AML-193 (cell line): ENCODE measurements around the gene ATF7.
A peak's percentile ranks its signal among the peaks of the same experiment; 100 is the strongest.
"Not testable (repeated sequence)": the region's sequence is repeated elsewhere in the genome, so short reads cannot be mapped to it uniquely, and the experiment has no call there.

Source experiments
- DNase-seq, 2 experiments: peaks; one replicate each; lab custom pipeline; 2025; lab: John Stamatoyannopoulos, UW

ATF7 gene

DNA sequence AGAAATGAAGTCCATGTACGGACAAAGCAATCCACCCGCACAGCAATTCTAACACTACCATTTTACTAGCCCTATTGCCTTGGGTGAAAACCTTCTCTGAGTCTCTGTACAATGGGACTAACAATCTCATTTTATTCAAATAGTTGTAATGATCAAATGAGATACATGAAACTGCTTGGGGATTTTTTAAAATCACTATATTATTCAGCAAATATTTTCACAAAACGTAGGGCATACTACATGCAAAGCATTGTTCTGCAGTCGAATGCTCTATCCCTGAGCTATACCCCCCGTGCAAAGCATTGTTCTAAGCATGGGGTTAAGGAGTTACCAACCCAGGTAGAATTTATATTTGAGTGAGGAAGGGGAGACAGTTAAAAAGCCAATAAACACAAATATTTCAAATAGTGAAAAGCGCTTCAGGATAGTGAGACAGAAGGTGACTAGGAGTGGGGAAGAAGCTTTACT is 554 bp upstream of the ATF7 start:
- peak in 1 of 2 experiments; percentile 26 for DNase-seq

DNA sequence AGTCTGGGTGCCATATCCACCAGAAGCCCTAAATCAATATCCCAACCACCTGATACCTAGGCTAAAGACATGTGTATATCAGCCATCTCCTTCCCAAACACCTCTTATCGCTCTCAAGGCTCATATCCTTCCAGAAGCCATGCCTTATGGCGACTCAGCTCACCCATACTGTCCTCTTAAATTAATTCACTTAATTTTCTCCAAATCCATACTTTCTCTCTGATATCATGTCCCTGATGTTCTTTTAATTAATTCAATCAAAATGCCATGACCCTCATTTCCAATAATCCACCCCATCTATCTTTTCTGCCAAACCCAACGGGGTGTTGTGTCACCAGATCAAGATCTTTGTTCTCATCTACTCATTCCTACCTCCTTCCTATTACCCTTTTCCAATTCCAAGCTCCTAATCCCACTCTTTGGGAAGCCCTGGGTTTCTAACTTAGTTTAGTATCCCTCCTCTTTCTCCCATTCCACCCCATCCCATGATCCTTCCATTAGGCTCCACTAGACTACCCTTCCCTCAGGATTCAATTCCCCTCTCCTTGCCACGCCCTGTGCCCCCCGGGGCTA is 723 bp downstream of the ATF7 start:
- no peak for DNase-seq

DNA sequence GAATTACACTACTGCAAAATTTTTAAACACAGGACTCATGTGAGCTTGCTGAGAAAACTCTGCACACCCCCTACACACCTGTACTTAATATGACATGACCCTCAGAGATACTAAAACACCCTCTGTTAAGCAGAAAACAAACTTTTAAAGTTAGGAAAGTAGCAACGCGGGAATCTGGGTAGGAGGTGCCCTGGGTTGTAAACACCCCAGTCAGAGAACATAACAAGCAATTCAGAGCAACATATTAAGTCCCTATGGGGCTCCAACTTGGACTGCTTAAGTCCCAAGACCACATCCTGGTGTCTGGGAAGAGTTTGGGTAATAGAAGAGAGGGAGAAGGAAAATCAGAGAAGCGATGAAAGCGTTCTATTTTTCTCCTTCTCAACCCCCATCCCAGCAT is 1.2 kb downstream of the ATF7 start:
- no peak for DNase-seq

DNA sequence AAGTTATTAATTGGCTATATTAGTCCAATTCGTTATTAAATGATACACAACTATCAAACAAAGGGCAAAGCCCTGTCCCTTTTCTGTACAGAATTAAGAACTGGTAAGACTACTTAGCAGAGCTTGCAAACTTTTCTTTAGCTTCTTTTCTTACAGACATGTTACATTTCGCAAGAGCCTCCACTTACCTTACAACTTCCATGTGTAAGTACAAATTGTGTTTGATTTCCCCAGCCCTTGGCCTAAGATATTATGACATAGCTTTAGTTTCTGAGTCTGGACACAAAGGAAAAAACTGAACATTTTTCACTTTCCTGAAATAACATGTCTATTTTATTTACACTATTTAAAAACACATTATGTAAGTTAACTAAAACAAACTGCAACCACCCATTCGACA is 1.7 kb downstream of the ATF7 start:
- DNase-seq, result peak; percentile 37 to 51

DNA sequence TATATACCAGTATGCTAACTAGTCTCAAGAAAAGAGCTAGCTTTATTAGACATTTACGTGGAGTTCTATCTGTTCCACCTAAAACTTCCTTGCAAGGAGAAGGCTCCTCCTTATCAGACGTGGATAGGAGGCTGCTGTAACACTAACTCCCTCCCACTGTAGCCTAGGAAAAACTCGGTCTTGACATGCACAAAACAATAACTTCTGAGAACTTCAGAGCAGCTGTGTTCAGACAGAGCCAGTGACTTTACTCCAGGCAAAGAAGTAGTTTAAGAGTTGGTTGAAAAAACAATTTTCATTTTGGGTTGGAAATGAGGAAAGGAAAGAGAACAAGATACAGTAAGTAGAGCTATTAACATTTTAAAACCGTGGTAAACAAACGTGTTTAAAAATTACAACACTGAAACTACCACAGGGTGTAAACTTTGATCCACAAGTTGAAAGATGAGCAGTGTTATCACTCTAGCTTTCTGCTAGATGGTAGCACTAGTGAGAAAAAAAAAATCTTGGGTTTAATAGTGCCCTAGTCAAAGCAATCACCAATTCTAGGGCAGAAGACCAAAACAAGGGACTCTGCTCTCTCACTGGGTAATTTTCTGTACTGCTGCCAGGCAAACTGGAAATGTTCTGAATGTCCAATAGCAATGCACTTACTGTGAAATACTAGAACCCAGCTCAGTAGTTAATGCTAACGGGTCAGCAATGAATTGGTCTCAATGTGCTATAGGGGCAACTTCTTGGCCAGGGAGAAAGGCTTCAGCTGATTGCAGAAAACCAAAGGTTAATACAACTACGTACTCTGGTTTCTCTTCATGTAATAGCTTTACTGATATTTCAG is 2.4 kb downstream of the ATF7 start:
- DNase-seq, result peak in 1 of 2 experiments; percentile 13

DNA sequence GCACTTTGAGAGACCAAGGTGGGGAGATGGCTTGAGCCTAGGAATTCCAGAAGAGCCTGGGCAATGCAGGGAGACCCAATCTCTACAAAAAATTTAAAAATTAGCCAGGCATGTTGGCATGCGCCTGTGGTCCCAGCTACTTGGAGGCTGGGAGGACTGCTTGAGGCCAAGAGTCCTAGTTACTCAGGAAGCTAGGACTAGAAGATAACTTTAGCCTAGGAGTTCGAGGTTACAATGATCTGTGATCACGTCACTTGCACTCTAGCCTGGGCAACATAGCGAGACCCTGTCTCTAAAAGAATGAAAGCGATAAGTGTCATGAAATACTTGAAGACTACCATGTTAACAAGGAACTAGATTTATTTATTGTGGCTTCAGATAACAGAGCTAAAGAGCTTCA is 3.5 kb downstream of the ATF7 start:
- DNase-seq, result no peak

DNA sequence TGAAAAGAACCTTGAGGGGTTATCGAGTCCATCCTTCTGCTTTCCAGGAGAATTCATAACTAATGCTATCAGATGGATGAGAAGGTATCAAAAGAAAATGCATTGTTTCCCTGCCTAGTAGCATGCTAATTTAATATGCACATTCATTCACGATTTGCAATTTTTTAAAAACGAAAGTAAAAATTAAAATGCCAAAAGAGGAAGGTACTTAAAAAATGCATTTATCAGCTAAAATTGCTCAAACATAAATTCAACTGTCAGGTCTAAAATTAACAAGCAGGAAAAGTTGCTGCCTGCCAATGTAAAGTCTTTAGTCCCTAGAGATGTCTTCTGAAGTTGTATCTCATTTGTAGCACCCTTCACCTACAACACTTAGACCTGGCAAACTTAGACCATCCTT is 7.9 kb downstream of the ATF7 start:
- peak; percentile 30 for DNase-seq

DNA sequence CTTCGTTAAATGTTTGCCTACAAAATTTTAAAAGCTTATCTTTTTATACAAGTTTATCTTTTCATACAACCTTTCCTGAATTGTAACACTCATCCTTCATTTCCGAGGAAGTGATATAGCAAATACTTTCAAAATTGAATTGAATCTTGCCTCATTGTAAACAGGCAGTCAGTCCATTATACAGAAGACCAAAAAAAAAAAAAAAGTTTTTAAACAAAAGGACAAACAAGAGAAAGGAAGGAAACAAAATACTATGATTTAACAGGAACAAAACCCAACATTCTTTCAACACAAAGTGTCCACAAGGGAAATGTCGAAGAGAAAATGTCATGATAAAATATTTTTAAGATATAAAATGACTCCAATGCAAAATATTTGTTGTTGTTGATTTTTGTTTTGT is 8.5 kb downstream of the ATF7 start:
- DNase-seq, result no peak

DNA sequence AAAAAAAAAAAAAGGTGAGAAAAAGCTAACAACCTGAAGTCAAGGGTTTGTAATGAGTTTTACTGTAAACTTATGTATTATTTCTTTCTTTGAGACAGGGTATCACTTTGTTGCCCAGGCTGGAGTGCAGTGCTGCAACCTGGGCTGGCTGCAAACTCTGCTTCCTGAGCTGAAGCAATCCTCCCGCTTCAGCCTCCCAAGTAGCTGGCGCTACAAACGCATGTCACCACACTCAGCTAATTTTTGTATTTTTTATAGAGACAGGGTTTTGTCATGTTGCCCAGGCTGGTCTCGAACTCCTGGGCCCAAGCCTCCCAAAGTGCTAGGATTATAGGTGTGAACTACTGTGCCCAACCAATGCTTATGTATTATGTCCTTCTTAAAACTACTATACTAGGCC is 9.2 kb downstream of the ATF7 start:
- peak in 1 of 2 experiments; percentile 9 for DNase-seq

DNA sequence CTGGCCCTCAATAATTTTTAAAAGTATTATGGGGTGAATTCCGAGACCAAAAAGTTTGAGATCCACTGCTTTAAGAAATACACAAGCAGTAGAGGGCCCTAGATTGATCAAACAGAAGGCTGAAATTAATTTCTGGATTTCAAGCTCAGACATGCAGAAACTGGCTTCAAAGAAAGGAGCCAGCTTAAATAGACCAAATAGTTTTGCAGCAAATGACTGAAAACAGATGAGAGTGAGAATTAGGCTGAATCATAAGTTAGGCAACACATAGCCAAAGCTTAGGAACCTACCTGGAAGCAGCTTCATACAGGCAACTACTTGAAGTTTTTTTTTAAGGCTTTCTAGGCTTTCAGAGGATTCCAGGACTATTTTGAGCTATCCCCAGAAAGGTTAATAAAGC is 12.4 kb downstream of the ATF7 start:
- DNase-seq, result no peak

DNA sequence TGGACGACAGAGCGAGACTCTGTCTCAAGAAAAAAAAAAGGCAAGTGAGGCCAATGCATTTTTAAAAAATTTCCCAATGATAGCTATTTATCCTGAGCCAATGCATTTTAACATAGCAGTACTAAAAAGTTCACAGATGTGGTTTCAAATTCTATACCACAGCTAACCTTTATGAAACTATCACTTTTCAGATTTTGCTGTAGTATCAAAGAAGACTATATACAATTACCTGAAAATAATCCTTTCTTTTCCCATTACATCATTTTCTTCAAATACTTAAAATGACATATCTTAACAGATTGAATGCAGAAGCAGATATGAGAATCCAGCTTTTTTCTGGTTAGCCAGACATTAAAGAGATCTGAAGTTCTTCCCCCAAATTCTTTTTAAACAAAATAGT is 13.2 kb downstream of the ATF7 start:
- DNase-seq, result no peak

DNA sequence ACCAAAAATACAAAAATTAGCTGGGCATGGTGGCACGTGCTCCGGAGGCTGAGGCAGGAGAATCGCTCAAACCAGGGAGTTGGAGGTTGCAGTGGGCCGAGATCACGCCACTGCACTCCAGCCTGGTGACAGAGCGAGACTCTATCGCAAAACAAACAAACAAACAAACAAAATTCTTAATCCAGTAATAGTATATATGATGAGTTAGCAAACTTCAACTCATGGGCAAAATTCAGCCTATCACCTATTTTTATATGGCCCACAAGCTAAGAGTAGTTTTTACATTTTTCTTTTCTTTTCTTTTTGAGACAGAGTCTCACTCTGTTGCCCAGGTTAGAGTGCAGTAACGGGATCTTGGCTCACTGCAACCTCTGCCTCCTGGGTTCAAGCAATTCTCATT is 14.9 kb downstream of the ATF7 start:
- no peak for DNase-seq

DNA sequence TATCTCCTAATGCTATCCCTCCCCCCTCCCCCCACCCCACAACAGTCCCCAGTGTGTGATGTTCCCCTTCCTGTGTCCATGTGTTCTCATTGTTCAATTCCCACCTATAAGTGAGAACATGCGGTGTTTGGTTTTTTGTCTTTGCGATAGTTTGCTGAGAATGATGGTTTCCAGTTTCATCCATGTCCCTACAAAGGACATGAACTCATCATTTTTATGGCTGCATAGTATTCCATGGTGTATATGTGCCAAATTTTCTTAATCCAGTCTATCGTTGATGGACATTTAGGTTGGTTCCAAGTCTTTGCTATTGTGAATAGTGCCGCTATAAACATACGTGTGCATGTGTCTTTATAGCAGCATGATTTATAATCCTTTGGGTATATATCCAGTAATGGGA is 19.5 kb downstream of the ATF7 start:
- DNase-seq, result not testable (repeated sequence)

DNA sequence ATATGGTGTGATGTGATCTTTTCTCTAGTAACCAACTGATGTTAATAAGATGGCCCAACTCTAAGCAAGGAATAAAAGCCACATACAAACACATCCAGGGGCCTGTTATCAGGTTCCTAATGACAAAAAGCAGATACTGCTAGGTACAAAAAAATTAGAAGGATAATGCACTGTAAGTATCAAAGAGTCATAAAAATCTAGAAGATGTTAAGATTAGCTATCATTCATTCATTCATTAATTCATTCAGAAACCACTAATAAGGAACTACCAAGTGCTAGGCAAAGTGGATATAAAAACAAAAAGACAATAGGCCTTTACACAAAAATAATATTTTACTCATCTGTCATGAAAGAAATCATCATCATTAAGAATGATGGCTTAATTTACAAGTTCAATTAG is 21.6 kb downstream of the ATF7 start:
- DNase-seq, result no peak

DNA sequence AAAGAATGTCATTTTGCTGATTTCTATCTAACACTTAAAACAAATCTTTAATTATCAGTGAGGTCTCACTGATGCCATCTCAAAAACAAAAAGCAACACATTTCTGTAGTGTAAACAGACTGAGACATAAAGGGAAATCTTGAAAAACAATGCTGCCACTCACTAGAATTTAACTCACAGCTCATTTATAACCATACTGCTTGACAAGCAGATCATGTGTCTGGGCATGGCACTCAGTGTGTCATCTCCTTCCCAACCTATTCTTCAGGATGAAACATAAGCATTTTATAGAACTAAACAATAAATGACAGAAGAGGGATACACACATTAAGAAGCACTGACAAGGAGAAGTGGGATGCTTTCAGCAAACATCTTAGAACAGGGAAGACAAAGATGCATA is 22.4 kb downstream of the ATF7 start:
- no peak for DNase-seq

DNA sequence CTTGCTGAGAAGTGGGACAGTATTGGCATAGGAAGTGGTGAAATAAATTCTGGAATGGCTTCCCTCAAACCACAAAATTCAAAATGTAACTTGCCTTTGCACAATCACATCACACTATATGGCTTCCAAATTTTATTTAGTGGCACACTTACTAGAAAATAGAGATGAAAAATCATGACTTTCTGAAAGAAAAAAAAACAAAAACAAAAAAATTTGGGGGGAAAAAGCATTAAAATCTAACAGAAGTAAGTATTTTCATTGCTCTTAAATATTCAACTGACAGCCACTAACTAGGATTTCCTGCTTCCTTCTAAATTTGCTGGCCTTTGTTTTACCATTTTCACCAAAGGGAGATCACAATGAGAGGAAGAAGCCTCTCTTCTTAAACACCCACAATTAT is 23.0 kb downstream of the ATF7 start:
- DNase-seq, result no peak

DNA sequence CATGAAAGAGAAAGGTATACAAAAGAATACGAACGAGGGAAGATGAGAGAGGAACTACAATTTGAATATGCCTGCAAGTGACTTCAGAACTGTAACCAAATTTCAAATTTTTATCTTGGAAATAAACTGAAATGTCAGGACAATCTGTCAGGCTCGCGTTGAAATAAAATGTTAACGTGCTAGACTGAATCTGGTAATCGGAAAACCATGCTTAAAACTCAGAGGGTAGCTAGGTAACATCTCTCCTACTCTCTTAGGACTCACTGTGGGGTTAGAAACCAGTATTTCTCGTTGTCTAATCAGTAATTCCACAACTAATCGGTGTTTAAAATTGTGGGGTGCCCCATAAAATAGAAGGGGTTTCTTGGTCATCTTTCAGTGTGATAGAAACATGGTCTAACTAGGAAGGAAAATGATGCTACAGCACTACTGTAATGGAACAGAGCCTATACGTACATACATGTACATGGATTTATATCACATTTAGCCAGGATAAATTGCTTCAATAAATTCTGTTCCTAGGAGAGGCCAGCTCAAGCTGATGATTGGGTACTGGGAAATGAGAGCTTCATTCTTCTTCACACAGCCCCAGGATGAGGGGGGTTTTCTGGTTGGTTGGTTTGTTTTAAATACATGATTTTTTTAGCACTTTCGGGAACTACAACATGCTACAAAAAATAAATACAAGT is 23.9 kb downstream of the ATF7 start:
- no peak for DNase-seq

DNA sequence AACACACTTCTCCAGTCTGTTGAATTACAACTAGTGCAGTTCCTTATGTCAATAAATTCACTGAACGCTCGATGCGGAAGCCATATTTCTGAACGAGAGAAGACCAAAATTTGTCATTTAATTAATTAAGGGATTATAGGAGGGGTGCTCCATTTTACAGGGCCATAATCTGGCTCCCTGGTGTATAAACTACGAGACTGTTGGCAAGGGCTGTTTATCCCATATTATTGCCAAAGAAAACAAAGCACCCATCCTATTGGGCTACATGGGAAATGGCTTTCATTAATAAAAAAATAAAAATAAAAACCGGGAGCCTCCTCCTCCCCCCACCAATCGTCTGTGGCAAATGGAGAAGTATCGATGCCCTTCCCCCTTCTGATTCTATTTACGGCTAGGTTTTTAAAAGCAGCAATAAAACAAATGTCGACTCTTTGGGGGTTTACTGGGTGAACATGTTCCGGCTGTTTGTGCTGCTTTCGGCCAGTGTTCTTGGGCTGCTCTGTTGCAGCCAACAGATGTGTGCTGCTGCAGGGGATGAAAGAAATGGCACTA is 24.8 kb downstream of the ATF7 start:
- DNase-seq, result no peak

DNA sequence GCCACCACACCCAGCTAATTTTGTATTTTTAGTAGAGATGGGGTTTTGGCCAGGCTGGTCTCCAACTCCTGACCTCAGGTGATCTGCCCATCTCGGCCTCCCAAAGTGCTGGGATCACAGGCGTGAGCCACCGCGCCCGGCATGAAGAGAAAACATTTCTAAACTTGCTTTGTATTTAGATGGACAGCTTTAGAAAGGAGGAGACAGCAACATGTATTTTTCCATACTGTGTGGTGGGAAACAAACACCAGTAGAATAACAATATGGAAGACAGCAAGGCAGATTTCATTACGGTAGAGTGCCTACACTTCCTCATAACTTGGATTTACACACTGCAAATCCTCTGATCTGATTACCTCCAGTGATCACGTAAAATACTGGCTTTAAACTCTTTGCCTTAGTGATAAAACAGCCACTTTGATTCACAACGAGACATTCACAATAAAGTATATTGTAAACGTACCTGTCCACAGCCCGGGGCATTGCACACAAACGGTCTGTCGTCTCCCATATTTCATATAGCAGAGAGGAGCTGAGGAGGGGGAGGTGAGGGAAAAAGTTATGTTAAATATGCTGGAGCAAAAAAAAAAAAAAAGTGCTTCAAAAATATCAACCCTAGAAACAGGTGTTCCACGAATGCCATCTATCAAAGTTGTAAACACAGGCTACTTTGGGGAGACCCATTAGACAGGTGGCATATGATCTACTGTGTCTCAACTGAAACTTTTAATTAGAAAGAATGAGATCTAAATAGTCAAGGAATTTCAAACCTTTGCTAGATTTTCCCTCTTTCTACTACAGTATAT is 25.5 kb downstream of the ATF7 start:
- DNase-seq, result no peak

DNA sequence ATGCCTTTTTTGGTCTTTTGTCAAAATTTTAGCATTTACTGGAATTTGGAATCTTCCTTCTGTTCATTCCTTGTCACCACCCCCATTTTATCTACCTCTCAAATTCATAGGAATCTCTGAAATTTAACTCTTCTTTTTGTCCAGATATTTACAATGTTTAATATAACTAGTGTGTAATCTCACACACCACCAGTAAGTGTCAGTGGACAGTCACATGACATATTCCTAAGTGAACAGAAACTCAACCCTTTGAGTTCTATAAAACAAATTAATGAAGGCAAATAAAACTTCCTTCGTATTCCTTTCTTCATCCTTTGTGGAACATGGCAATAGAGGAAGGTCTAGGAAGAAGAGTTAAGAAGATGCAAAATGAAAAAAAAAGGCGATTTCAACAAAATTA is 26.6 kb downstream of the ATF7 start:
- no peak for DNase-seq

DNA sequence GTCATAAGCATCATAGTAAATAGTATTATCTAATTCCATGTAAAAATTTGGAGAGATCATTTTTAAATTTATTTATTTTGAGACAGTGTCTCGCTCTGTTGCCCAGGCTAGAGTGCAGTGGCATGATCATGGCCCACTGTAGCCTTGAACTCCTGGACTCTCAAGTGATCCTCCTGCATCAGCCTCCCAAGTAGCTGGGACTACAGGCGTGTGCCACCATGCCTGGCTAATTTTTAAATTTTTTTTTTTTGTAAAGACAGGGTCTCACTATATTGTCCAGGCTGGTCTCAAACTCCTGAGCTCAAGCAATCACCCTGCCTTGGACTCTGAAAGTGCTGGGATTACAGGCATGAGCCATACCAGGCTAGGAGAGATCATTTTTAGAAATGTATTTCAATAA is 27.2 kb downstream of the ATF7 start:
- DNase-seq, result not testable (repeated sequence)

DNA sequence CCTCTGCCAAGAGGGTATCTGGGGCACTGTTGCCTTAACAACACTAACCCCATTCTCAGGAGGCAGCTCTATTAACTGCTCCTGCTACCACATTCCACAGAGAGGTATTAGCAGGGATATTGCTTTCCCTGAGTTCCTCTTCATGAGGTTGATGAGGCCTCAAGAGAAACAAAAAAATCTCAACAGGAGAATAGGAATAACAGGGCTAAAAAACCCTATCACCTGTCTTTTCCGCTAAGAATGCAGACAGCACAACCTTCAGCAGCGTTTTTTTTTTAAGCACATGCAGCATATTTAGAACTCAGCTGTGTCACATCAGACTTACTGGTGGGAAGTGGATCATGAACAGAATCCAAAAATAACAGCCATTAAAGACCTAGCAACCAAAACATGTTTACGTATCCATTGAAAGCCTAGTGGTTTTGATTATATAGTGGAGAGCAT is 29.2 kb downstream of the ATF7 start:
- no peak for DNase-seq
